Karpas-422 (cell line): ENCODE data around the gene PHYHIPL. TPM values are rescaled to one million over a fixed set of nuclear protein-coding genes. Genes with fewer than 3 reads are reported as not detected.
A peak's percentile ranks its signal among the peaks of the same experiment; 100 is the strongest.

Source experiments
- DNase-seq: peaks from one replicate; pipeline ENCODE4 v3.0.0-alpha.2; 2015
- H2AFZ ChIP-seq: fragments of 200-600 bp; sonication (generic); 2 replicates; pipeline ENCODE4 v1.6.1; 2014; ENCODE audit warnings: antibody characterized with exemption, low read length, mixed read lengths
- H3K27ac ChIP-seq: fragments of 200-600 bp; sonication (generic); 2 replicates; pipeline ENCODE4 v1.5.1; 2014; ENCODE audit warnings: mild to moderate bottlenecking, low read length, moderate library complexity
- H3K27me3 ChIP-seq: fragments of 200-600 bp; sonication (generic); 2 replicates; pipeline ENCODE4 v1.6.1; 2014; ENCODE audit warnings: low read length, mixed read lengths
- H3K36me3 ChIP-seq: fragments of 200-600 bp; sonication (generic); 2 replicates; pipeline ENCODE4 v1.6.1; 2014; ENCODE audit warnings: low read length, mixed read lengths; ENCODE audit not compliant: insufficient read depth
- H3K4me1 ChIP-seq: fragments of 200-600 bp; sonication (generic); 2 replicates; pipeline ENCODE4 v1.6.1; 2014; ENCODE audit warnings: mild to moderate bottlenecking, low read length, mixed read lengths
- H3K4me2 ChIP-seq: fragments of 200-600 bp; sonication (generic); 2 replicates; pipeline ENCODE4 v1.6.1; 2014; ENCODE audit warnings: low read length, low read depth, mild to moderate bottlenecking; ENCODE audit not compliant: poor library complexity, severe bottlenecking
- H3K4me3 ChIP-seq: fragments of 200-600 bp; sonication (generic); 2 replicates; pipeline ENCODE4 v1.5.1; 2014; ENCODE audit warnings: mild to moderate bottlenecking, antibody characterized with exemption, low read length, mixed read lengths
- H3K79me2 ChIP-seq: fragments of 200-600 bp; sonication (generic); 2 replicates; pipeline ENCODE4 v1.6.1; 2014; ENCODE audit warnings: mild to moderate bottlenecking, low read length, mixed read lengths
- H3K9ac ChIP-seq: fragments of 200-600 bp; sonication (generic); 2 replicates; pipeline ENCODE4 v1.6.0; 2014; ENCODE audit warnings: low read length
- H3K9me2 ChIP-seq: fragments of 200-600 bp; sonication (generic), shearing (Covaris generic); replicated peaks from 2 replicates; pipeline ENCODE4 v1.6.0; 2014; ENCODE audit warnings: mild to moderate bottlenecking, low read length, moderate library complexity; ENCODE audit not compliant: insufficient read depth
- H3K9me3 ChIP-seq: fragments of 300-700, 200-600 bp; sonication (generic); 2 replicates; pipeline ENCODE4 v1.6.1; 2014; ENCODE audit warnings: low read length, mixed read lengths
- H4K20me1 ChIP-seq: fragments of 200-600 bp; sonication (generic); 2 replicates; pipeline ENCODE4 v1.6.1; 2014; ENCODE audit warnings: mild to moderate bottlenecking, antibody characterized with exemption, low read length, low read depth; ENCODE audit not compliant: insufficient read depth
- total RNA-seq: library from RNA; depleted of rRNA; stranded (reverse); fragments of >200 nt; shearing (Covaris generic); gene quantifications from 2 replicates; pipeline ENCODE4 v1.2.3, GENCODE V29; 2014; ENCODE audit warnings: low replicate concordance

Gene PHYHIPL
- total RNA-seq, 1 experiment from 2014 or later: not detected

DNA sequence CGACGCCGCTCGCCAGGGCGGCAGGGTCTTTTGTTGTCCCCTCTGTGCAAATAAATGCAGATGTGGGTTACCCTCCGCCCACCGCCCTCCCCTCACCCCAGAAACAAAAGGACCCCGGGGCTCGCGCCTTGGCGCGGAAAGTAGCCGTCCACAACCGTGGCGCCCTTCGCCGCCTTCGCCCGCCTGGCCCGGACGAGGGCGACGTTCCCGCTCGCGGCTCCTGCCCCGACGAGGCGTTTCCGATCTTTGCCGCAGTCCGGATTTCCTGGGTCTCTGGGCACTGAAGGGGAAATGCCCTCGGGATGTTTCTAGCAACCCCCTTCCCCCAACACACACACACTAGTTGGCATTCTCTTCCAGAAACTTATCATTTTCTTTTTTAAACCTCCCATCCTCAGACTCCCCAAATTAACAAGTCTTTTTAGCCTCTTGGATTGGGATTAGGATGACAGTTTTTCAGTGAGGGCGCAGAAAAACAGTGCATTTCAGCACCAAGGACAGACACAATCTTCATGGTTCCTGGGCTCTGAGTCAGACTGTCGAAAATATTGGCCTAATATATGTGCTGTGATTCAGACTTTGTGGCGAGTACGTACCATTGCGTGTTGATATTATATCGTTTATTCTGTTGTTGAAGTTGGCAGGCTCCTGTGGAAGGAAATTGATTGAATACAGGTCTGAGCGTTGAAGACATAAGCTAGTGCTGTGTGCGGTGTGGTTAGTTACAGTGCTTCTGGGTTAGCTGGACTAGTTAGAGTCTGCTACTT lies 771 bp downstream of the PHYHIPL start:
- no peak for DNase-seq
- Histone ChIP-seq H3K4me3 (no peak overlapping the region), H3K27me3 (no peaks in the 10 kb centered on the region), H3K4me2 (no peak overlapping the region), H3K9me2 (no peaks in the 10 kb centered on the region), H3K36me3 (no peaks in the 10 kb centered on the region), H3K4me1 (no peaks in the 10 kb centered on the region), H3K9ac (no peak overlapping the region), H3K9me3 (no peaks in the 10 kb centered on the region), H4K20me1 (no peaks in the 10 kb centered on the region), H3K79me2 (no peaks in the 10 kb centered on the region), H2AFZ (no peak overlapping the region), H3K27ac (no peak overlapping the region)

DNA sequence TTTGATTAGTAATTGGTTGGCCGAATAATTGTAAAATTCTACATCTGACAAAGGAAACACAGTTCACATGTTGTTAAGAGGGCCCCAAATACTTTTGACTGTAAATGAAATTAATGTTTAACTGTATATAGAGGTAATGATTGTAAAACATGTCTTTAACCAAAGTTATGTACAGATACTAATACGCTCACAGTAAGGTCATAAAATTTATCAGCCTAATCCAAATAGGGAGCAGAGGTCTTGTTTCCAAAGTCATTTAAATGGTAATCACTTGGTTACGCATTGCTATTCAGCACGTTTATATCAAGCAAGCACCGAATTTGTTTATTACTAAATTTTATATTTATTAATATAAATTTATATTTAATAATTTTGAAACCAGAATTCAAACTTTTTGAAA lies 1.4 kb downstream of the PHYHIPL start:
- DNase-seq: no peak
- Histone ChIP-seq H3K9me2 (no peaks in the 10 kb centered on the region), H2AFZ (no peak overlapping the region), H3K4me2 (no peak overlapping the region), H3K4me1 (no peaks in the 10 kb centered on the region), H3K36me3 (no peaks in the 10 kb centered on the region), H3K27me3 (no peaks in the 10 kb centered on the region), H3K9me3 (no peaks in the 10 kb centered on the region), H3K79me2 (no peaks in the 10 kb centered on the region), H4K20me1 (no peaks in the 10 kb centered on the region), H3K4me3 (no peak overlapping the region), H3K27ac (no peak overlapping the region), H3K9ac (no peak overlapping the region)

DNA sequence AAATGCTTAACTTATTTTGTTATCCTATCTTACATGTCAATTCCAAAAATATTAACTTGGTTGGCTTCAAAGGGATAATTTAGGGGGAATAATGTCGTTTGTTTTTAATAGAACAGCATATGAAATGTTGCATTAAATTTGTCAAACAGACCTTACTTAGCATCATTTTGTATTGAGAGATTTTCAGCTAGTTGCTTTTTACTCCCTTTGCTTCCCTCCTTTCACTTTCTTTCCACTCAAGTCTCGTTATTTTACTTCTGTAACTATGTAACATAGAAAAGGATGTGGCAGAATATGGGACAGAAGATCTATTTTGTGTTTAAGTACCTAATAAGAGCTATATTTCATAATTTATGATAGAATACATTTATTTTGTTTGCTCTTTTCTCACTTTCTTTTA lies 2.6 kb downstream of the PHYHIPL start:
- Histone ChIP-seq H3K4me1 (no peaks in the 10 kb centered on the region), H4K20me1 (no peaks in the 10 kb centered on the region), H3K79me2 (no peaks in the 10 kb centered on the region), H3K9me3 (no peaks in the 10 kb centered on the region), H2AFZ (no peak overlapping the region), H3K27ac (no peak overlapping the region), H3K27me3 (no peaks in the 10 kb centered on the region), H3K9ac (no peak overlapping the region), H3K9me2 (no peaks in the 10 kb centered on the region), H3K4me2 (no peak overlapping the region), H3K36me3 (no peaks in the 10 kb centered on the region), H3K4me3 (no peak overlapping the region)
- DNase-seq: no peak

DNA sequence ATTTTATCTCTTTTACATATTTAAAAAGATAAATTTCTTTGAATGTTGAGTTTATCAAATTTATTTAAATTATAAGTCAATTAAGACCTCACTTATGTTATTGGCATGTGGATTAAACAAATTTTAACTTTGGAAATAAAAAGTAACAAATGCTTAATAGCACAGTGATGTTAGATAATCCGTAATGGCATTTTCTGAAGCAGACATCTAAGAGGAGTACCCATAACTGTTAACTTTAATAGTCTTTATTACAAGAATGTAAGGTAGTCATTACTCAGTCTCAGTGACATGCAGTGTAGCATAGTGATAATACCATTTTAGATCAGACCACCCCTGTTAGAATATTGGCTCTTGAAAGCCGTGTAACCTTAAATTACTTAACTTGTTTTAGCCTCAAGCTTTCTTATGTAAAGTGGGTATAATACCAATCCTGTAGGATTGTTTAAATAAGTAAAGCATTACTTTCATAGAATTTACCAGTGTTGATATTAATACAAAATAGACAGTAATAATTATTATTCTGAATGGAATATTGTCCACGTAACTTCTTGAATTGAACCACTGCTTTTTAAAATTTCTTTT lies 4.3 kb downstream of the PHYHIPL start:
- Histone ChIP-seq H3K4me1 (no peaks in the 10 kb centered on the region), H3K4me2 (no peak overlapping the region), H3K79me2 (no peaks in the 10 kb centered on the region), H3K4me3 (no peak overlapping the region), H3K27ac (no peak overlapping the region), H2AFZ (no peak overlapping the region), H3K9me3 (no peaks in the 10 kb centered on the region), H3K36me3 (no peaks in the 10 kb centered on the region), H4K20me1 (no peaks in the 10 kb centered on the region), H3K27me3 (no peaks in the 10 kb centered on the region), H3K9ac (no peak overlapping the region), H3K9me2 (no peaks in the 10 kb centered on the region)
- no peak for DNase-seq

DNA sequence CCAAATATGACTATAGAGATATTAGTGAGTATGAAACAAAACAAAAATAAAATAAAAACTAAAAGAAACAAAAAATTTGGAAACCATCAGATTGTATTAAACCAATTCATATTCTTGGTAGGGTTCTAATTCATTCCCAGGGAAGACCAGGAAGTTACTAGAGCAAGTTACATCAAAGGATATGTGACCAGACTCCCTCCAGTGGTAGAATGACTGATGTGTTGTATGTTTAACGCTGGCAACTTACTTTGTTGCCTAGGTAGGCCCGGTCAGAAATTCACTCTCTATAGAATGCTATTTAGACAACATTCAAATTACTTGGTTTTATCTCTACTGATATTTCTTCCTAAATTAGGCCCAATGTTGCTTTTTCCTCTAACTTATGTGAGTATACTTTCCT lies 5.2 kb downstream of the PHYHIPL start:
- DNase-seq: peak; percentile 58
- no peak overlapping the region for H3K4me2 ChIP-seq

DNA sequence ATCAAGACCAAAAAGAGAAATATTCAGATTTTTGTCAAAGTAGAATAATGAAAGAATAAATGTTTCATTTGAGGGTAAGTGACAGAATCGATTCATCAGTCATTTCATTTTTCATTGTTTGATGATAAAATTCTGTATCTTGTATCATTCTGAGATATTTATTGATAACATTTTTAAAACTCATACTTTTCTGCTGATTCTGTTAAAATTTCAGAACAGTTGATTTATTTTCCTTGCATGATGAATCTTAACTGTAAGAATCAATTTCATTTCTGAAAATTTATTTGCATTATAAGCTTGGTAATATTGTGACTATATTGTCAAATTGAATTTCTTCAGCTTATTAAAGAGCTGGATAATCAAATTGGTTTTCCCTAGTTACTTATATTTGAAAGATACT lies 13.9 kb downstream of the PHYHIPL start:
- no peak overlapping the region for H3K4me2 ChIP-seq
- no peaks in the 10 kb centered on the region for H3K9me2 ChIP-seq
- no peaks in the 10 kb centered on the region for H3K4me1 ChIP-seq
- H3K79me2 ChIP-seq: no peaks in the 10 kb centered on the region
- H4K20me1 ChIP-seq: no peaks in the 10 kb centered on the region
- no peaks in the 10 kb centered on the region for H3K36me3 ChIP-seq
- no peak overlapping the region for H3K4me3 ChIP-seq
- no peaks in the 10 kb centered on the region for H3K9me3 ChIP-seq
- H3K9ac ChIP-seq: no peak overlapping the region
- no peak for DNase-seq
- H2AFZ ChIP-seq: no peak overlapping the region
- no peak overlapping the region for H3K27ac ChIP-seq
- no peaks in the 10 kb centered on the region for H3K27me3 ChIP-seq

More for the DNA sequence above, 5.2 kb downstream of the PHYHIPL start:
- no peak overlapping the region for H3K4me3 ChIP-seq
- H3K27me3 ChIP-seq: no peaks in the 10 kb centered on the region
- no peaks in the 10 kb centered on the region for H3K4me1 ChIP-seq
- H3K9me2 ChIP-seq: no peaks in the 10 kb centered on the region
- H2AFZ ChIP-seq: no peak overlapping the region
- no peaks in the 10 kb centered on the region for H4K20me1 ChIP-seq
- H3K9me3 ChIP-seq: no peaks in the 10 kb centered on the region
- no peaks in the 10 kb centered on the region for H3K36me3 ChIP-seq
- H3K9ac ChIP-seq: no peak overlapping the region
- no peaks in the 10 kb centered on the region for H3K79me2 ChIP-seq
- H3K27ac ChIP-seq: no peak overlapping the region

DNA sequence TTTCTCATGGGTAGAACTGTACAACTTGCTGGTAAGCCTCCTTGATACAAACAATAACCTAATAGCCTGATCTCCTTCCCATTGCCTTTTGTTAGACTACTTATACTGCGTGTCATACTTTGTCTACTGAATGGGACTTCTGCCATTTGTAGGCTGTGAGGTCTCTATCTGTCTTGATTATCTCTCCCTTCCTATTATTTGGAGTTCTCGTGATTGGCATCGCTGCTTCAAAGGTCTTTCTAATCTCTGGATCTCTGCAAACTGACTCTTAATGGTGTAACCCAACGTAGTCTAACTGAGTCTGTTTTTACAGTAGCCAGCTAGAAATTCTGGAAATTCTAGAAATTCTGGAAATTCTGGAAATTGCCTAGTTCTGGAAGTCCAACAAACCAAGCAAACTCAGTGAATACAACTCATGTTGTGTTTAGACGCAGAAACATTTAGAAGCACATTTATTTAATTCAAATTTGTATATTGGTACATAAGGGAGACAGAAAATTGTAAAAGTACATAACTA lies 29.8 kb downstream of the PHYHIPL start:
- H3K79me2 ChIP-seq: no peaks in the 10 kb centered on the region
- H3K9ac ChIP-seq: no peak overlapping the region

DNA sequence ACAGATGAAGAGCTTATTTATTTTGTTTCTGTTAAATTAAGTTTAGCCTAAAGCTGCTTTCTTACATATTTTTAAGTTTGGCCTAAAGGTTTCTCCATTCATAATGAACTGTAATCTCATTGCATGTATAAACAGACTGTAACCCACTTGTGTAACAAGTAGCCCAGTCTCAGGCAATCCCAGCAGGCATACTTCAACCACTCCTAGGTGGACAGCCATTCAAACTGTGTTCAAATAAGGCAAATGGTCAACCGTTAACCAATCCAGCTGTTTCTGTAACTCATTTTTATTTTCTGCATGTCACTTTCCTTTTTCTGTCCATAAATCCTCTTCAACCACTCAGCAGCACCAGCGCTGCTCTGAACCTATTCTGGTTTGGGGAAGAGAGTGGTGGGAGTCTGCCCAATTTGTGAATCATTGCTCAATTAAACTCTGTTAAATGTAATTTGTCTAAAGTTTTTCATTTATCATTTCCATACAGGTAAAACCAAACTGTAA lies 35.9 kb downstream of the PHYHIPL start:
- Histone ChIP-seq H2AFZ (no peak overlapping the region), H3K4me1 (no peaks in the 10 kb centered on the region), H4K20me1 (no peaks in the 10 kb centered on the region), H3K36me3 (no peaks in the 10 kb centered on the region), H3K27ac (no peak overlapping the region), H3K9ac (no peak overlapping the region), H3K4me3 (no peak overlapping the region), H3K9me3 (no peaks in the 10 kb centered on the region), H3K9me2 (no peaks in the 10 kb centered on the region), H3K27me3 (no peaks in the 10 kb centered on the region), H3K79me2 (no peaks in the 10 kb centered on the region), H3K4me2 (no peak overlapping the region)
- no peak for DNase-seq

More for the DNA sequence above, 29.8 kb downstream of the PHYHIPL start:
- H3K36me3 ChIP-seq: no peaks in the 10 kb centered on the region
- no peak for DNase-seq
- H3K9me3 ChIP-seq: no peaks in the 10 kb centered on the region
- no peaks in the 10 kb centered on the region for H3K9me2 ChIP-seq
- no peaks in the 10 kb centered on the region for H3K4me1 ChIP-seq
- no peaks in the 10 kb centered on the region for H4K20me1 ChIP-seq
- no peaks in the 10 kb centered on the region for H3K27me3 ChIP-seq
- no peak overlapping the region for H3K4me3 ChIP-seq
- H2AFZ ChIP-seq: no peak overlapping the region
- no peak overlapping the region for H3K4me2 ChIP-seq
- H3K27ac ChIP-seq: no peak overlapping the region
